GM18520 (cell line): ENCODE data around the gene RPS6KA5.
A peak's percentile ranks its signal among the peaks of the same experiment; 100 is the strongest.
"Not testable (repeated sequence)": the region's sequence is repeated elsewhere in the genome, so short reads cannot be mapped to it uniquely, and the experiment has no call there.

Experiments used
- ATAC-seq: cut with Tn5 transposase; IDR thresholded peaks from one replicate; pipeline ENCODE4 v1.9.1; 2021; ENCODE audit not compliant: unreplicated experiment

RPS6KA5 gene

DNA sequence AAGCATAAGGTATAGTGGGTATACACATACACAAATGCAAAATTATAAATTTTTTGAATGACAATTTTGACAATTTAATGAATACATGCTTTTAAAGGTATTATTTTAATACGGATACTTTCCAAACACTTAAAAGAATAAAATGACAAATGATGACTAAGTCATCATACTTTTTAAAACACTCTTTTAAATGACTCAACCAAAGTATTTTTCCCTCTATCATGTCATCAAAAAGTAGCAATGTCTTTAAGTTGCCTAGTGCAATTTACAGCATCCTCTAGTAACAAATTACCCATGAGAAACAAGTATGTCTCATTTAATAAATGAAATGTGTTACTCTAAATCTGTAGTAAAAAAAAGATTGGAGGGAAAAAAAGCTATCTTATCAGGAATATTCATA lies 73.3 kb downstream of the RPS6KA5 start:
- no peak for ATAC-seq

DNA sequence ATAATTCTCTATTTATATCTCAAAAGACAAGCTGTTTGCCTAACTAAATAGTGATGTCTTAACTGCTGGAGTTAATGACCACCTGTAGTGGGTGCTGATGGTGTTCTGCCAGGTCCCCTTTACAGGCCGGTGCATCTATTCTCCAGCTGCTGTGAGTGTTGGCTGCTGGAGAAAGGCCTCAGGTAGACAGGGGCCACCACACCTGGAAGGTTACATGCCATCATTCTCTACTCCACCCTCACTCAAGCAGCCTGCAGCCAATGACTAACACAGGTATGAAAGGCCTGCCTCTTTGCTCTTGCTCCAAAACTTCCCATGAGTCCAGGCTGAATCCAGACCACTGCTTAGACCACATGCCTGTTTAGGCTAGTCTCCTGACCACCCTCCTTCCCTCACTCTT lies 73.9 kb downstream of the RPS6KA5 start:
- ATAC-seq: no peak

DNA sequence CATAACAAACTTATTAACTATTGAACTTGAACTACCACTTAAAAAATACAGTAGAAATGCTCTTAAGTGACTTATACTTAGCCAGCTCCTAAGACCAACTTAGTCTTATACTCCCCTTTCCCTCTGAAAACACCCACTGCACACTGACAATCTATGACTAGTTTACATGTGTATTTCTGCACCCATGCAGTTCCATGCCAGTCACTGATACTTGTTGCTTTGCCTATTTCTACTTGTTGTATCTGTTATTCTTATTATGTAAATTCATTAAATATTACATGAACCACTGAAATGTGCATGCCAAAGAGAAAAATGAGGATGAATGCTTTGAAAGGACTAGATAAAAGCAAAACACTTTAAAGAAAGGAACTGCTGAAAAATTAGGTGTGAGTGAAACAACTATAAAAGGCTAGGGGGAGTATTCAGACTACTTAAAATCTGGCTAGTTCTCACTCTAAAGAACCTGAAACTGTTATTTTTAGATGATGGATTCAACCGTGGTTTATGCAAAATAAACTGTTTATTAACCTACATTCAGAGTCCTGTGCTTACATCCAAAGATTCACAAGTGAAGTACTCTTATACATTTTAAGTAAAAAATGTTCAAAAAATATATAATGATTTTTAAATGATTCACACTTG lies 74.7 kb downstream of the RPS6KA5 start:
- peak; percentile 81 for ATAC-seq

DNA sequence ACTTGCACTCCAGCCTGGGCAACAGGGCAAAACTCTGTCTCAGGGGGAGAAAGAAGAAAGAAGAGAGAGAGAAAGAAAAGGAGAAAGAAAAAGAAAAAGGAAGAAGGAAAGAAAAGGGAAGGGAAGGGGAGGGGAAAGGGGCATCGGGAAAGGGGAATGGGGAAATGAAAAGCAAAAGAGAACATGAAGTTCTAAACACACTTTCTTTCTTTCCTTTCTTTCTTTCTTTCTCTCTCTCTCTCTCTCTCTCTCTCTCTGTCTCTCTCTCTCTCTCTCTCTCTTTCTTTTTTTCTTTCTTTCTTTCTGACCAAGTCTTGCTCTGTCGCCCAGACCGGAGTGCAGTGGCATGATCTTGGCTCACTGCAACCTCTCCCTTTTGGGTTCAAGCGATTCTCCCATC lies 76.9 kb downstream of the RPS6KA5 start:
- no peak for ATAC-seq

DNA sequence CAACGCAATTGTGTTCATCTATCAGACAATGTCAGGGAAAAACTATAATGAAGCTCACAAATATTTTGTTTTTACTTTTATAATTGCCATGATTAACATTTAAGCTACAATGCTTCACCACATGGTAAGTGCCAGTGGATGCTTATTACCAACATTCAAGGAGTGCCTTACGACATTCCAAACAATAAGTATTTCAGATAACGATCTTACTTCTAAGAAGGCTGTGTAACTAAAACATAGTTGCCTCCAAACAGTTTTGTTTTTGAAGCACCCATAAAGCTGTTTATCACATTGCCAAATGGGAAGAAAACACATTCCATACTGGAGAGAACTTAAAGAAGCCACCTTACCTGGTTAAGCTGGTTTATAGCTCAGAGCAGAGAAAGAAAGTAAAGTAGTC lies 78.8 kb downstream of the RPS6KA5 start:
- ATAC-seq: no peak

DNA sequence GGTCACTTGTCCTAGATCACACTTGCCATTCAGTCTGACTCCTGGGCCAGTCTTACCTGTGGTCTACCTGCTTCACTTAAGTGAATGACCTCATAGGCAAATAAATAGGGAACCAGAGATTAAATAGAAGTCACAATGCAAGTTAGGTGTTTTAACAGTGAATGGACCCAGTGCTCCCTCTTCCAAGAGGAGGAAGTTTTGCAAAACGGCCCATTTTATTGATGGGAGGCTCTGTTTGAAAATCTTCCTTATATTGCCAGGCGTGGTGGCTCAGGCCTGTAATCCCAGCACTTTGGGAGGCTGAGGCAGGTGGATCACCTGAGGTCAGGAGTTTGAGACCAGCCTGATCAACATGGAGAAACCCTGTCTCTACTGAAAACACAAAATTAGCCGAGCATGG lies 79.8 kb downstream of the RPS6KA5 start:
- ATAC-seq: not testable (repeated sequence)

DNA sequence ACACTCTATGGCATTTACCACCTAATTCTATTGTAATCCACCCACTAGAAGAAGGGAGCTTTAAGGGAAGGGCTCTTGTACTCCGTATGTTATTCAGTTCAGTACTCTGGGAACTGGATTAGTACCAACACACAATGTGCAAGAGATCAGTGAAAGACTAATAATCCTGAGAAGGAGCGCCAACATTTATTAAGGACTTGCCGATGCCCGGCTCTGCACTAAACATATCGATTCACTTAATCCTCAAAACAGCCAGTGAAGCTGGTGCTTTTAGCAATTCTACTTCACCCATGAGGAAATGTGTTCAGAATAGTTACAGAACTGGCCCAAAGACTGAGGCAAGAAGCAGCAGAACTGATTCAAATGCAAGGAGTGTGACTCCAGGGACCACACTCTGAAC lies 80.9 kb downstream of the RPS6KA5 start:
- no peak for ATAC-seq

DNA sequence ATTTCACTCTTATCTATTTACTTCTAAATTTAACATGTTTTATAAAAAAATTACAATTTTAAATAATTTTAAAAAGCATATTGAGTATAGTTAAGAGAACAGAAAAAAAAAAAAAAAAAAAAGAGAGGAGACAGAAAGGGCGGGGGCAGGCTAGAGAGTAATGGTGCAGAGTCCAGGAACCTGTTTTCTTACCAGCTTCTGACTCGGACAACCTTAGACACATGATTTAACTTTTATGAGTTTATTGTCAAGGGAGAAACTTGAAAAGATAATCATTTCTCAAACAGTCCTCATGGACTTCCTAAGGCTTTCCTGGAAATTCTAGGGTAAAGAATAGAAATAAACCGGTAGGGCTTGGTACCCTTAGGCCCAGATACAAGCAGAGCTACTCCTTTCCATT lies 84.3 kb downstream of the RPS6KA5 start:
- no peak for ATAC-seq

DNA sequence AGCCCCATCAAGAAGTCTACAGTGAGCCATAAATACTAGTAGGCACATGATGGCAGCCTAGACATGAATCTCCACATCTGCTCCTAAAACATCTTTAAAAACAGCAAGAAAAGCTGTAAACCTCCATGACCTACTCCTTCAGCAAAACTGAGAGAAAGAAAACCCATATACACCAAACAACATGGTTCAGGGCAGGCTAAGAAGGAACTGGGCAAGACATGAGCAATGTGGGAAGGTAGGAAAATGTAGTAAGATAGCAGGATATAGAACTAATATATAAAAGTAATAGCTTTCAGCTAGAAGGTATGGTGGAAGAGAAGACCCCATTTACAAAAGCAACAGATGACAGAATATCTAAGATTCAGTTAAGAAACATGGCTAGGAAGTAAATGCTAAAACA lies 88.8 kb downstream of the RPS6KA5 start:
- ATAC-seq: no peak

DNA sequence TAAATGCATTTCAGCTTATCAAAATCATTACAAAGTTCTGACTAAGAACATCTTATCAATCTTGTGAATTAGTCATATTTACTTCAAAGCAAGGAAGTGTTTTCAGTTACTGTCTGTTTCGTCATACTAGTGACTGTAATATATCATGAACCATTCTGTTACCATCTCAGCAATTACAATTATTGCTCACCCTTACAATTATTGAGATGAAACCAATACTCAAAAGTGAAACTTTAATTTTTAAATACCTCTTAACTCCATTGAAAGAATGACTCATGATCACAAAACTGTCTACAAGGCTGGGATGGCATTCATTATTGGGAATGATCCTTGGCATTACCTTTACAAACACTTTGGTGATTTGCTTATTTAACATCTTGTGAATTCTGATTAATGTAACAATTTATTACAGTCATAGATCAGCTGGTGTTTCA lies 90.3 kb downstream of the RPS6KA5 start:
- ATAC-seq: no peak

DNA sequence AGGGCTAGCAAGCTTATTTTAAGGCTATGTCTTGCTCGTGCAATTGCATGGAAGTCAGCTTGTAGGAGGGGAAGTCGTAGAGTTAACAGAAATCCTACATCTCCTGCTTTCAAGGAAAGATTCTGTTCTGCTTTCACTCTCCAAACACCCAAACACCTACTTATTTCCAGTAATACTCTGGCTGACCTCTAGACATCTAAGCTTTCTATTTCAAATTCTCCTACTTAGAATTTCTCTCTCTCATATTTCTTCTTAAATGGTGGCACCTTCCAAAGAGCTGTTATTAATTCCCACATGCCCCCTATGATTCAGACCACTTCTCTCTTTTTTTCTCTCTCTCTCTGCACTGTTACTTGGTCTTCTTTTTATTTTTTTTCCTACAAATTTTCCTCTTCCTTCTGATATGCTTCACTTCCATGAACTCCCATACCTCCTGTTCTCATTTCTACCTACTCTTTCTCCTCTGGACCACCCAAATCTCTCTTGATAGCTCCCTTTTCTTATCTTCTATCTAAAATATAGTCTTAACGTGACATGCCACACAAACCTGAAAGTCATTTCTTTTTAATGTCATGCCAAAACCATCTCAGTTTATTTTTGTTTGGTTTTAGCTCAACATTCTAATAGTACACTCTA lies 90.8 kb downstream of the RPS6KA5 start:
- ATAC-seq: no peak

DNA sequence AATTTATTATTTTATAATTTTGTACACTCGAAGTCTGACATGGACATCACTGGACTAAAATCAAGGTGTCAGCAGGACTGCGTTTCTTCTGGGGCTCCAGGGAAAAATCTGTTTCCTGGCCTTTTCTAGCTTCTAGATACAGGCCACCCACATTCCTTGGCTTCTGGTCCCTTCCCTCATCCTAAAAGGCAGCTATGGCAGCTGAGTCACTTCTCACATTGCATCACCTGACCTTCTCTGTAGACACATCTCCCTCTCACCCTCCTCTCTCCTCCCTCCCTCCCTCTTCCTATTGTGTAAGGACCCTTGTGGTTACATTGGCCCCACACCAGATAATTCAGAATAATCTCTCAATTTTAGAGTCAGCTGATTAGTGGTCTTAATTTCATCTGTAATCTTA lies 92.4 kb downstream of the RPS6KA5 start:
- no peak for ATAC-seq

DNA sequence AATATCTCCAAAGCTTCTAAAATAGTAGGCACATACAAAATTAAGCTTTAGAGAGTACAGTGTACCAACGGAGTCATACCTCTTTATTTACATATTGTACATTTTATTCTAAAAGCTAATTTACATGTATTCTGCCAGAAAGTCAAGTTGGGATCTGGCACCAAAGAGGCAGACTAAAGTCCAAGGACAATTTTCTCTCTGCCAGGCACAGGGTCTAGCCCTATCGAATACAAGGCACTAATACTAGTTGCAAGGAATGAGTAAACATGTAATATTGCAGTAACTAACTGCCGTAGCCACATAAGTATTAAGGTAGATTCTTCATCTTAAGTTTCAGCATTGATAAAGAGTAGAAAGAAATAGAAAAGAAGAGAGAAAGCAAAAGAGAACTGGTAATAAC lies 93.9 kb downstream of the RPS6KA5 start:
- ATAC-seq: no peak

DNA sequence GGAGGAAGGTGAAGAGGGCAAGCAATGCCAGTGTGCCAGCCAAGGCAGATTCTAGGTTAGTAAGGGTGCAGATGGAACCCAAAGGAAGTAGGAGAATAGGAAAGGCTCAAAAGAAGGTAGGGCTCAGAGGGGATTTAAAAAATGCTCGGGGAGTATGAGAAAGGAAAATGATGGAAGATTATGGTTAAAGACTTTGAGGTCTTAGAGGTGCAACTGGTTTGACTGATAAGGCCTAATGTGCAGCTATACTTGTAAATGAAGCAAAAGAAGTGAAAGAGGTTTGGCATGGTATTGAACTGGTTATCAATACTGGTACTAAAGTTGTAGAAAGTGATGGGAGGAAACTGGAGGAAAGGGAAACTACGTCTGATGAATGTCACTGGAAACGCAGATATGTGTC lies 94.7 kb downstream of the RPS6KA5 start:
- ATAC-seq: no peak

DNA sequence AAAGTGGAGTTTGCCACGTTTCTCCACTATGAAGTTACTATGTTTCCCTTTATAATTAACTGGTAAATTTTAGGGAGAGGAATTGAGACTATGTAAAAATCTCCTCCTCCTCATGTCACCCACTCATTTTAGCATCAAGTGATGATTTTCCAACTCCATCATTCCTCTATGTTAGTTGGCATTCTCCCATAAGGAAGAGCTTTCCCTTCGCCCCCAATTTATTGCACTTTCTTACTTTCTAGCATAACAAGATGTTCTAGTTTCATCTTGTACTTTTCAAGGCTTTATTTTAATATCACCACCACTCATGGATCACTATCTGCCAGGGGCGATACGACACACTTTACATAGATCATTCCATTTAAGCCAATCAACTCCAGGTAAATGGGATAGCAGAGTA lies 97.1 kb downstream of the RPS6KA5 start:
- ATAC-seq: no peak

DNA sequence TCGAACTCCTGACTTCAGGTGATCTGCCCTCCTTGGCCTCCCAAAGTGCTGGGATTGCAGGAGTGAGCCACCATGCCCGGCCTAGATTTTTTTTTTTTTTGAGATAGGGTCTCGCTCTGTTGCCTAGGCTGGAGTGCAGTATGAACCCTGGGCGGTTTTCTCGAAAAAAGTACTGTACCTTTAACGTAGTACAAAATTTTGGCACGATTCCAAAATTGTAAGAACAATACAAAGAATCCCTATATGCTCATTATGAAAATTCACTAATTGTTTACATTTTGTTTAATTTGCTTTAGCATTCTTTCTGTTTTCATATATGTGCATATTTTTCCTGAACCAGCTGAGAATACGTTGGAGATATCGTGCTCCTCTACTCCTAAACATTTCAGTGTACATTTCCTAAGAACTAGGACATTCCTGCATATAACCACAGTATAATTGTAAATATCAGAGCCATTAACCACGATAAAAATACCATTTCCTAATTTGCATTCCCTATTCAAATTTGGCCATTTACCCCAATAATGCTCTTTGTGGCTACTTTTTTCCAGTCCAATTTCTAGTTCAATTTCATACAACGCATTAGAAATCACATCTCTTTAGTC lies 97.8 kb downstream of the RPS6KA5 start:
- ATAC-seq: no peak

DNA sequence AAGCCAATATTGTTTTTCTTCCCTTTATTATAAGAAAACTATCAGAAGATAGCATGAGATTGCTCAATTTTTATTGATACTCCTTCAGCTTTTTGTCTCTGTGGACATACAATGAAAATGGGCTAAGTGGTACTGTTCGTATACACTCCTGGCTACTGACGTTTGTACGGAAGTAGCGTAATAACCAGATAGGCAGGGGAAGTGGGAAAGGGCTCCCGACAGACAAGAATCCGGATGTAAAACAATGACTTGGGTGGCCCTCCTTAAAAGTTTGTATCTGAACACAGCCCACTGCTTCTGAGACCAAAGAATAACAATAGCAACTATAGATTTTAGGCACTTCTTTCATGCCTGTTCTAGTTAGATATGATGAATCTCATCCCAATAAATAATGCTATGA lies 99.6 kb downstream of the RPS6KA5 start:
- no peak for ATAC-seq

DNA sequence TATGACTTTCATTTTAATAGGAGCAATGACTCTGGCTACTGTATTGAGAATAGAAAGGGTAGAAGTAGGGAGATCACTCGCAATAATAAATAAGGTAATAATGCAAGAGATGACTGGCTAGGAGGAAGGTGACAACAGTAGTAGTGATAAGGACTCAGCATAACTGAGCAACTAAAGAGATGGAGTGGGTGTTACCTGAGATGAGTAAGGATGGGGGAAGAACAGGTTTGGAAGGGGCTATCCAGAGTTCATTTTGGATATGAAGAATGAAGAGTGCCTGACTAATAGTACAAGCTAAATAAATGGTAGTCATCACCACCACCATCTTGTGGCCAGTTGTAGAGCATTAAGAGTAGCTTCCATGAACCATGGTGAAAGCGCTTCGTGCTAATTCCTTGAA lies 101.1 kb downstream of the RPS6KA5 start:
- no peak for ATAC-seq

DNA sequence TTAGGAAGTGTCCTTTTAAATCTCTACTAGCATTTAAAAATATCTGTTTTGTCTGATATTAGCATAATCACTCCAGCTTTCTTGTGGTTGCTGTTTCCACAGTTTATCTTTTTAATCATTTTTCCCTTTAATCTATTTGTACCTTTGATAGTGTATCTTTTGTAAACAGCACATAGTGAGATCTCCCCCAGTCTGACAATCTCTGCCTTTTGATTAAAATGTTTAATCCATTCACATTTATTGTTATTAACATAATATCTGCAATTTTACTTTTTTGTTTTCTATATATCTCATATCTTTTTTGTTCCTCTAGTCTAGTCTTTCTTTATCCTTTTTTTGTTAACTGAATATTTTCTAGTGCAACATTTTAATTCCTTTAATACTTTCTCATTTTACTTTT lies 104.2 kb downstream of the RPS6KA5 start:
- no peak for ATAC-seq

DNA sequence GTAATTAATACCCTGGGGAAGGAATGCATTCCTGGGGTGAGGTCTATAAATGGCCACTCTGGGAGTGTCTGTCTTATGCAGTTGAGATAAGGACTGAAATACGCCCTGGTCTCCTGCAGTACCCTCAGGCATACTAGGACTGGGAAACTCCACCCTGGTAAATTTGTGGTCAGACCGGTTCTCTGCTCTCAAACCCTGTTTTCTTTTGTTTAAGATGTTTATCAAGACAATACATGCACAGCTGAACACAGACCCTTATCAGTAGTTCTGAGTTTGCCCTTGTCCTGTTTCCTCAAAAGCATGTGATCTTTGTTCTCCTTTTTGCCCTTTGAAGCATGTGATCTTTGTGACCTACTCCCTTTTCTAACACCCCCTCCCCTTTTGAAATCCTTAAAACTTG lies 106.8 kb downstream of the RPS6KA5 start:
- ATAC-seq: not testable (repeated sequence)

DNA sequence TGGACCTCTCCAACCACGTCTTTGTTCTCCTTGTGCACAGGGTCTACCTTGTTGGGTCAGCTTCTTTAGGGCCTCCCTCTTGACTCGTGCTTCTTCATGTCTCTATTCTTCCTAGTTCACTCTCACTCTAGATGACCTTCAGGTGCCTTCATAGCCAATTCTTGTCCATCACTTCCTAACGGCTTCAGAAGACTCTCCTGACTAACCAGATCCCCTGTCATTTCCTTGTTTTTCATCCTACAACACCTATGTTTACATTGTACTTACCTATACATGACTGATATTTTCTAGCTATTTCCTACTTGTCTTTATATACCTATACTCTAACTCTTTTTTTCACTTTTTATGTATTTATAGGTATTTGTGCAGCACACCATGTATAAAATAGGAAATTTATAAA lies 117.1 kb downstream of the RPS6KA5 start:
- no peak for ATAC-seq

DNA sequence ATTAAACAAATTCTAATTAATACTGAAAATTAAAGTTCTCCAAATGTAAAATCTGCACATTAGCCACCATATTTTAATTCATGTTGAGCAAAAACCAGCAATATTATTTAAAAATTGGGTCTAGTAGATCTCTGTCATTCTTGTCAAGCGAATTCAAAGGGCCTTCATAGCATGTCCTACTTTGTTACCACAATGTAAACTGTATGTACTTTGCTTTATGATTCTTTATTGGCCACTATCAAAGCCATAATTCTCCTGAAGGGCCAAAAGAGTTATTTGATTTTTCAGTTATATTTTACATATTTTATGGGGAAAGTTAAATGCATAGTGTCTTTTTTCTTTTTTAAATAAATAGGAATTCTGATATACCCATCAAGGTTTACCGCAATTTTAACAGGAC lies 117.9 kb downstream of the RPS6KA5 start:
- no peak for ATAC-seq

DNA sequence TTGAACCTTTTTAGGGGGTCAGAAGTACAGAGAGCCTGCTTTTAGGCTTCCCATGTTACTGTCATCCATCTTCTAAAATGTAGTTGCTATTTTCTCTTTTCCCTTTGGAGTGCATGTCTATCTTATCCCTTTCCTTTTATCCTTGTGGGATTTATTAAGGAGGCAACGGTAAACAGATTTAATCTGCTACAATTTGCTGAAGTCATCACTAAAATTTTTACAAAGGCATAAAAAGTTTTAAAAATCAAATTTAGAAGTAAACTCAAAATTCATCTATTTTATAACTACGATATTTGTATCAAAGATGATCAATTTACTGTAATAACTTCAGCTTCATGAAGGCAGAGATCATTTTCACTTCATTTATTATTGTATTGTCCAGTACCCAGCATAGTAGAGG lies 118.7 kb downstream of the RPS6KA5 start:
- ATAC-seq: no peak
